ENCODE measurements around the gene ANXA4.

DNA sequence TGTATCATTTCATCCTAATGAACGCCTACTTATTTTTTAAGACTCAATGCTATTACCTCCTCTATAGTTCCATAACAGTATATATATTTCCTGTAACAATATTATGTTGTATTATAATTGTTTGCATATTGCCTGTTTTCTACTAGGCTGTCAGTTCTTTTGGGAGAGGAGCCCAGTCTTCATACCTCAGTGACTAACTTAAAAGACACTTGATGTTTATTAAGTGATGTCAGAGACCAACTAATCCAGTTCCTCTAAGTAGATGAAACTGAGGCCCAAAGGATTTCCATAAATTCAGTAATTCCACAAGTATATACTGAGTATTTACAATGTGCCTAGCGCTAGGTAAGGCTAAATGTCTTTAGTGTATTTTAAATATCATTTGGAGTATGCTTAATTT, 49.5 kb upstream of the ANXA4 start:
- no peak for TF ChIP-seq GABPA (IDR thresholded peaks at IDR 0.05 in 1 of 2, conservative IDR thresholded peaks at IDR 0.05 in 1 of 2)
- TF ChIP-seq, protein P1, sequence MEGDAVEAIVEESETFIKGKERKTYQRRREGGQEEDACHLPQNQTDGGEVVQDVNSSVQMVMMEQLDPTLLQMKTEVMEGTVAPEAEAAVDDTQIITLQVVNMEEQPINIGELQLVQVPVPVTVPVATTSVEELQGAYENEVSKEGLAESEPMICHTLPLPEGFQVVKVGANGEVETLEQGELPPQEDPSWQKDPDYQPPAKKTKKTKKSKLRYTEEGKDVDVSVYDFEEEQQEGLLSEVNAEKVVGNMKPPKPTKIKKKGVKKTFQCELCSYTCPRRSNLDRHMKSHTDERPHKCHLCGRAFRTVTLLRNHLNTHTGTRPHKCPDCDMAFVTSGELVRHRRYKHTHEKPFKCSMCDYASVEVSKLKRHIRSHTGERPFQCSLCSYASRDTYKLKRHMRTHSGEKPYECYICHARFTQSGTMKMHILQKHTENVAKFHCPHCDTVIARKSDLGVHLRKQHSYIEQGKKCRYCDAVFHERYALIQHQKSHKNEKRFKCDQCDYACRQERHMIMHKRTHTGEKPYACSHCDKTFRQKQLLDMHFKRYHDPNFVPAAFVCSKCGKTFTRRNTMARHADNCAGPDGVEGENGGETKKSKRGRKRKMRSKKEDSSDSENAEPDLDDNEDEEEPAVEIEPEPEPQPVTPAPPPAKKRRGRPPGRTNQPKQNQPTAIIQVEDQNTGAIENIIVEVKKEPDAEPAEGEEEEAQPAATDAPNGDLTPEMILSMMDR (IDR thresholded peaks at IDR 0.05; ENCODE audit: low read depth, low read length, missing input control) = no peak
- no peak for TF ChIP-seq SP1 (IDR thresholded peaks at IDR 0.05)
- TF ChIP-seq, protein P2, sequence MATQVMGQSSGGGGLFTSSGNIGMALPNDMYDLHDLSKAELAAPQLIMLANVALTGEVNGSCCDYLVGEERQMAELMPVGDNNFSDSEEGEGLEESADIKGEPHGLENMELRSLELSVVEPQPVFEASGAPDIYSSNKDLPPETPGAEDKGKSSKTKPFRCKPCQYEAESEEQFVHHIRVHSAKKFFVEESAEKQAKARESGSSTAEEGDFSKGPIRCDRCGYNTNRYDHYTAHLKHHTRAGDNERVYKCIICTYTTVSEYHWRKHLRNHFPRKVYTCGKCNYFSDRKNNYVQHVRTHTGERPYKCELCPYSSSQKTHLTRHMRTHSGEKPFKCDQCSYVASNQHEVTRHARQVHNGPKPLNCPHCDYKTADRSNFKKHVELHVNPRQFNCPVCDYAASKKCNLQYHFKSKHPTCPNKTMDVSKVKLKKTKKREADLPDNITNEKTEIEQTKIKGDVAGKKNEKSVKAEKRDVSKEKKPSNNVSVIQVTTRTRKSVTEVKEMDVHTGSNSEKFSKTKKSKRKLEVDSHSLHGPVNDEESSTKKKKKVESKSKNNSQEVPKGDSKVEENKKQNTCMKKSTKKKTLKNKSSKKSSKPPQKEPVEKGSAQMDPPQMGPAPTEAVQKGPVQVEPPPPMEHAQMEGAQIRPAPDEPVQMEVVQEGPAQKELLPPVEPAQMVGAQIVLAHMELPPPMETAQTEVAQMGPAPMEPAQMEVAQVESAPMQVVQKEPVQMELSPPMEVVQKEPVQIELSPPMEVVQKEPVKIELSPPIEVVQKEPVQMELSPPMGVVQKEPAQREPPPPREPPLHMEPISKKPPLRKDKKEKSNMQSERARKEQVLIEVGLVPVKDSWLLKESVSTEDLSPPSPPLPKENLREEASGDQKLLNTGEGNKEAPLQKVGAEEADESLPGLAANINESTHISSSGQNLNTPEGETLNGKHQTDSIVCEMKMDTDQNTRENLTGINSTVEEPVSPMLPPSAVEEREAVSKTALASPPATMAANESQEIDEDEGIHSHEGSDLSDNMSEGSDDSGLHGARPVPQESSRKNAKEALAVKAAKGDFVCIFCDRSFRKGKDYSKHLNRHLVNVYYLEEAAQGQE (IDR thresholded peaks at IDR 0.05) = no peak
- no peak for TF ChIP-seq RXRA (IDR thresholded peaks at IDR 0.05)
- TF ChIP-seq EGR1 (IDR thresholded peaks at IDR 0.05; ENCODE audit: low read depth in 2 of 2) = no peak

All from liver (tissue), 3 donors.